Right lobe of liver (tissue), 6 donors: ENCODE data around the gene ZNF224. TPM values are rescaled to one million over a fixed set of nuclear protein-coding genes. Genes with fewer than 3 reads are reported as not detected.

Experiments
- ATAC-seq, 4 donors: fragments of 200-7000 bp; cut with Tn5 transposase; one replicate each; pipeline ENCODE4 v1.9.1; 2020; ENCODE audit warnings: mild to moderate bottlenecking in 4 of 4, moderate library complexity in 4 of 4
- DNase-seq, 3 donors: peaks; one replicate each; pipeline ENCODE4 v3.0.0-alpha.2; 2020
- H3K27ac ChIP-seq, 3 donors: fragments of 200-600 bp; one replicate each; pipeline ENCODE4 v1.8.0; 2022
- H3K27me3 ChIP-seq, 2 donors: fragments of 200-600 bp; one replicate each; pipeline ENCODE4 v1.8.0; 2022
- H3K36me3 ChIP-seq, 4 donors: fragments of 200-600 bp; sonication (generic) in 1 of 4; one replicate each; pipeline versions ENCODE4 v1.5.1 to v1.8.0; 2017 to 2022; ENCODE audit warnings: control low read depth in 1 of 4
- H3K4me1 ChIP-seq, 4 donors: fragments of 200-600 bp; sonication (generic) in 1 of 4; one replicate each; pipeline versions ENCODE4 v1.5.1 to v1.8.0; 2017 to 2022; ENCODE audit warnings: control low read depth in 1 of 4
- H3K4me3 ChIP-seq, 3 donors: fragments of 200-600 bp; one replicate each; pipeline ENCODE4 v1.8.0; 2022
- H3K9me3 ChIP-seq, 4 donors: fragments of 200-600 bp; sonication (generic) in 1 of 4; one replicate each; pipeline versions ENCODE4 v1.5.1 to v1.8.0; 2017 to 2022; ENCODE audit warnings: control low read depth in 1 of 4
- POLR2A ChIP-seq: fragments of 450-650 bp; IDR thresholded peaks from one replicate; pipeline ENCODE4 v1.6.1; 2017; ENCODE audit warnings: antibody characterized with exemption, mild to moderate bottlenecking
- WGBS: methylation state at CpG from one replicate; pipeline ENCODE4 v1.1.6; 2018; ENCODE audit warnings: low coverage, low lambda C conversion rate; ENCODE audit not compliant: insufficient coverage; ENCODE audit errors: missing lambda C conversion rate; 5-methylcytosine and 5-hydroxymethylcytosine counted together
- intact Hi-C, 2 donors: fragments of 100-400 bp; cut with DNase I; formaldehyde crosslinking; loops; one replicate each; pipeline versions ENCODE4 v1.11.2 to v1.14.1; 2022
- total RNA-seq, 6 experiments: library from RNA; depleted of rRNA in 2 of 6; stranded (reverse); fragments of >200 nt in 2 of 6; fragmentation: NEBNext Ultra II Directional in 3 of 6; extraction: Animal tissue kit (Norgen Biotek cat#: 25700) in 3 of 6; gene quantifications; one replicate each; pipeline versions ENCODE4 v1.1.0 to v1.2.4, GENCODE V29; 2016 to 2023
- TF ChIP-seq, protein P1 (sequence below), 4 donors: fragments of 200-600 bp in 3 of 4; fragments of 450-650 bp in 1 of 4; IDR thresholded peaks; one replicate each; pipeline versions ENCODE4 v1.5.1 to v1.8.0; 2016 to 2022; ENCODE audit warnings: antibody characterized with exemption in 4 of 4, mild to moderate bottlenecking in 2 of 4
- donor health status: DM: no; HTN: yes; CAD: no.
- donor health status: DM: no; HTN: no; CAD: no.
- donor health status: DM: no; HTN: no; CAD: no.
- donor health status: DM: no; HTN: yes; CAD: no.
- donor health status: DM: no; HTN: yes; CAD: no.

The ZNF224 gene
- total RNA-seq, 6 experiments from 2014 or later, result 6.9 to 13.6 (median 8.0) TPM

DNA sequence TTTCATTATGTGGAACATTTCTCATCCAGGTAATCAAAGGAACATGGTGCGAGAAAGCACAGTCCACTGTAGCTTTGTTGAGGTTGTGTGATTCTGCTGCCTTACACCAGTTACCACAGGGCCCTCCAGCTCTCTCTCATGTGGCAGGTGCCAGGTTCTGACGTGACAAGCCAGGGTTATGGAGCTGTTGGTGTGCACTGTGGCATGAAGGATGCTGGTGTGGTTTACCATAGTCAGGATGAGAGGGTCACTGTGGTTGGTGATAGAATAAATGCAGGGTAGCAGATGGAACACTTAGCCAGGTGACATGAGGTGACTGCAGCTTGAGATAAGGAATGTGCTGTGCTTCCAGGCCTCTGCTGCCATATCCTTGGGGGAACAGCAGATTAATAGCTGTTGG is 34.9 kb upstream of the ZNF224 start:
- Histone ChIP-seq H3K36me3 (peaks cover 0 to 18% (median 1%) of the 10 kb centered on the region in 4 donors), H3K4me3 (no peak overlapping the region), H3K4me1 (no peaks in the 10 kb centered on the region), H3K27me3 (no peaks in the 10 kb centered on the region), H3K9me3 (peaks cover 0 to 4% (median 0%) of the 10 kb centered on the region in 4 donors), H3K27ac (no peak overlapping the region)
- no peak for ATAC-seq
- TF ChIP-seq, protein P1, sequence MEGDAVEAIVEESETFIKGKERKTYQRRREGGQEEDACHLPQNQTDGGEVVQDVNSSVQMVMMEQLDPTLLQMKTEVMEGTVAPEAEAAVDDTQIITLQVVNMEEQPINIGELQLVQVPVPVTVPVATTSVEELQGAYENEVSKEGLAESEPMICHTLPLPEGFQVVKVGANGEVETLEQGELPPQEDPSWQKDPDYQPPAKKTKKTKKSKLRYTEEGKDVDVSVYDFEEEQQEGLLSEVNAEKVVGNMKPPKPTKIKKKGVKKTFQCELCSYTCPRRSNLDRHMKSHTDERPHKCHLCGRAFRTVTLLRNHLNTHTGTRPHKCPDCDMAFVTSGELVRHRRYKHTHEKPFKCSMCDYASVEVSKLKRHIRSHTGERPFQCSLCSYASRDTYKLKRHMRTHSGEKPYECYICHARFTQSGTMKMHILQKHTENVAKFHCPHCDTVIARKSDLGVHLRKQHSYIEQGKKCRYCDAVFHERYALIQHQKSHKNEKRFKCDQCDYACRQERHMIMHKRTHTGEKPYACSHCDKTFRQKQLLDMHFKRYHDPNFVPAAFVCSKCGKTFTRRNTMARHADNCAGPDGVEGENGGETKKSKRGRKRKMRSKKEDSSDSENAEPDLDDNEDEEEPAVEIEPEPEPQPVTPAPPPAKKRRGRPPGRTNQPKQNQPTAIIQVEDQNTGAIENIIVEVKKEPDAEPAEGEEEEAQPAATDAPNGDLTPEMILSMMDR (IDR thresholded peaks at IDR 0.05), result no peak
- no peak for TF ChIP-seq POLR2A
- no peak for DNase-seq
- intact Hi-C loops, result no loop called here
- 100% methylated on average over 2 of the region's 2 CpGs for WGBS

DNA sequence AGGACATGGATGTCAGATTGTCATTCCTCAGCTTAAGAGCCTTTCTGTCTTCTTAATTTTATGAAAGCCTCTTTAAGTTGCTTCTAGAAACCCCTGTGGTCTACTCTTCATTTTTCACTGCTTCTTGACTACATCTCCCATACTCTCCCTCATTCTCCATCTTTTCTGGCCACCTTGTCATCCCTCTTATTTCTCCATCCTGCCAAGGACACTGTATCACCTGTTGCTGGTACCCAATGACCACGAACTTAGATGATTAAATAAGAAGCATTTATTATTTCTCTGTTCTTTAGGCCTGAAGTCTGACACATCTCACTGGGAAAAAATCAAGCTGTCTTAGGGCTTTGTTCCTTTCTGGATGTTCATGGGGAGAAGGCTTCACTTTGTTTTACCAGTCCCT is 33.1 kb upstream of the ZNF224 start:
- peaks cover 0 to 17% (median 1%) of the 10 kb centered on the region in 4 donors for H3K36me3 ChIP-seq
- WGBS, result 100% methylated on average over 1 of the region's 1 CpG

DNA sequence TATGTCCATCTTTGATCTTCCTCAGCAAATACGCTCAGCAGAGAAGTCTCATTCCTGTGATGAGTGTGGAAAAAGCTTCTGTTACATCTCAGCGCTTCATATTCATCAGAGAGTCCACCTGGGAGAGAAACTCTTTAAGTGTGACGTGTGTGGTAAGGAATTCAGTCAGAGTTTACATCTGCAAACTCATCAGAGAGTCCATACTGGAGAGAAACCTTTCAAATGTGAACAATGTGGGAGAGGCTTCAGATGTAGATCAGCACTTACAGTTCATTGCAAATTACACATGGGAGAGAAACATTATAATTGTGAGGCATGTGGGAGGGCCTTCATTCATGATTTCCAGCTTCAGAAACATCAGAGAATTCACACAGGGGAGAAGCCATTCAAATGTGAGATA is 27.9 kb upstream of the ZNF224 start:
- WGBS, result 52% methylated on average over 3 of the region's 3 CpGs
- no peak for TF ChIP-seq POLR2A
- TF ChIP-seq, protein P1 (IDR thresholded peaks at IDR 0.05), result no peak
- no peak for DNase-seq
- intact Hi-C loops, result no loop called here
- ATAC-seq, result no peak
- H3K27me3 ChIP-seq, result no peaks in the 10 kb centered on the region
- no peaks in the 10 kb centered on the region for H3K4me1 ChIP-seq
- H3K9me3 ChIP-seq, result peaks cover 0 to 35% (median 5%) of the 10 kb centered on the region in 4 donors
- no peak overlapping the region for H3K27ac ChIP-seq
- H3K36me3 ChIP-seq, result peaks cover 0 to 18% (median 3%) of the 10 kb centered on the region in 4 donors
- no peak overlapping the region for H3K4me3 ChIP-seq

More for the DNA sequence above, 33.1 kb upstream of the ZNF224 start:
- Histone ChIP-seq H3K4me3 (no peak overlapping the region), H3K27ac (no peak overlapping the region), H3K27me3 (no peaks in the 10 kb centered on the region), H3K9me3 (peaks cover 0 to 18% (median 4%) of the 10 kb centered on the region in 4 donors), H3K4me1 (no peaks in the 10 kb centered on the region)
- ATAC-seq, result no peak
- no peak for TF ChIP-seq POLR2A
- TF ChIP-seq, protein P1 (IDR thresholded peaks at IDR 0.05), result no peak
- DNase-seq, result no peak
- intact Hi-C loops, result no loop called here

GRCh38 chr19:44069415-44069814 is 24.7 kb upstream of the ZNF224 start:
- 70% methylated on average over 1 of the region's 1 CpG for WGBS

More at GRCh38 chr19:44069415-44069814, 24.7 kb upstream of the ZNF224 start:
- Histone ChIP-seq H3K27me3 (no peaks in the 10 kb centered on the region), H3K4me3 (no peak overlapping the region), H3K4me1 (peaks cover 0 to 8% (median 0%) of the 10 kb centered on the region in 4 donors), H3K27ac (no peak overlapping the region), H3K36me3 (peaks cover 0 to 9% (median 3%) of the 10 kb centered on the region in 4 donors), H3K9me3 (peaks cover 0 to 32% (median 5%) of the 10 kb centered on the region in 4 donors)
- intact Hi-C loops, result no loop called here
- TF ChIP-seq, protein P1 (IDR thresholded peaks at IDR 0.05), result no peak
- no peak for TF ChIP-seq POLR2A
- no peak for ATAC-seq
- DNase-seq, result no peak
